CD4-positive, alpha-beta T cell treated with Interferon gamma for 1 hour (primary cell): Measurements from ENCODE around the gene SIMC1.
A peak's percentile ranks its signal among the peaks of the same experiment; 100 is the strongest.

Experiments used
- DNase-seq: peaks from one replicate; pipeline ENCODE4 v3.0.0-alpha.2; 2020

SIMC1 gene

GRCh38 chr5:176317534-176318374 lies 79.5 kb downstream of the SIMC1 start:
- no peak for DNase-seq

GRCh38 chr5:176319827-176320554 lies 81.8 kb downstream of the SIMC1 start:
- no peak for DNase-seq

GRCh38 chr5:176320577-176320976 lies 82.4 kb downstream of the SIMC1 start:
- DNase-seq = no peak

GRCh38 chr5:176334031-176334770 lies 96.0 kb downstream of the SIMC1 start:
- DNase-seq = no peak

GRCh38 chr5:176337913-176338312 lies 99.7 kb downstream of the SIMC1 start:
- DNase-seq = no peak

- no peak for DNase-seq
Measured at GRCh38 chr5:176339304-176339703, 101.1 kb downstream of the SIMC1 start.

- DNase-seq = no peak
Measured at GRCh38 chr5:176341325-176342157, 103.3 kb downstream of the SIMC1 start.

- no peak for DNase-seq
Measured at GRCh38 chr5:176342158-176342483, 103.9 kb downstream of the SIMC1 start.

- DNase-seq = no peak
Measured at GRCh38 chr5:176342766-176343458, 104.7 kb downstream of the SIMC1 start.

- DNase-seq = no peak
Measured at GRCh38 chr5:176350416-176350815, 112.2 kb downstream of the SIMC1 start.

- DNase-seq = no peak
Measured at GRCh38 chr5:176352116-176352878, 114.1 kb downstream of the SIMC1 start.

- no peak for DNase-seq
Measured at GRCh38 chr5:176353533-176353932, 115.3 kb downstream of the SIMC1 start.

- DNase-seq = no peak
Measured at GRCh38 chr5:176355400-176356178, 117.4 kb downstream of the SIMC1 start.

- DNase-seq = no peak
Measured at GRCh38 chr5:176356179-176356566, 117.9 kb downstream of the SIMC1 start.

GRCh38 chr5:176359658-176360057 lies 121.4 kb downstream of the SIMC1 start:
- no peak for DNase-seq

GRCh38 chr5:176360894-176361436 lies 122.7 kb downstream of the SIMC1 start:
- DNase-seq = no peak

GRCh38 chr5:176361437-176362232 lies 123.4 kb downstream of the SIMC1 start, which contains the start of gene KIAA1191:
Gene KIAA1191, minus strand, starts transcription at chr5:176361764. Its CDS starts 2,256 bp downstream, at chr5:176359508.
- peak; percentile 94 for DNase-seq

GRCh38 chr5:176362233-176362490 lies 123.9 kb downstream of the SIMC1 start:
- no peak for DNase-seq

GRCh38 chr5:176364765-176365350 lies 126.6 kb downstream of the SIMC1 start:
- no peak for DNase-seq
